Gastrocnemius medialis (tissue), 4 donors: Measurements from ENCODE around the gene FLNB.

Source experiments
- CTCF ChIP-seq, 5 experiments: fragments of 450-650 bp in 3 of 5; fragments of 200-600 bp in 2 of 5; sonication (generic) in 2 of 5; IDR thresholded peaks in 4 of 5; conservative IDR thresholded peaks in 1 of 5; 1 replicate in 4 of 5; 2 replicates in 1 of 5; pipeline ENCODE4 v1.5.1; 2016 to 2019; ENCODE audit warnings: antibody characterized with exemption in 5 of 5, mild to moderate bottlenecking in 3 of 5, moderate library complexity in 3 of 5
- POLR2A ChIP-seq, 2 donors: fragments of 450-650 bp; IDR thresholded peaks; one replicate each; pipeline ENCODE4 v1.6.1; 2017; ENCODE audit warnings: antibody characterized with exemption in 2 of 2, mild to moderate bottlenecking in 2 of 2, moderate library complexity in 2 of 2

GRCh38 chr3:58183891-58184290, 175.7 kb downstream of the FLNB start:
- TF ChIP-seq CTCF (IDR thresholded peaks at IDR 0.05 in 4 of 5, conservative IDR thresholded peaks at IDR 0.05 in 1 of 5), result no peak
- TF ChIP-seq POLR2A (IDR thresholded peaks at IDR 0.05), result no peak
